H9 (cell line): ENCODE results near the gene HNMT. TPM values are rescaled to one million over a fixed set of nuclear protein-coding genes. Genes with fewer than 3 reads are reported as not detected.

ENCODE experiments used
- DNase-seq: peaks from one replicate; pipeline ENCODE4 v3.0.0-alpha.2; 2017
- H2AFZ ChIP-seq: one replicate; pipeline ENCODE4 v1.6.1; 2013; ENCODE audit warnings: mild to moderate bottlenecking, low read length, control low read depth, moderate library complexity
- H2AK5ac ChIP-seq: 2 replicates; pipeline ENCODE4 v1.6.1; 2013; ENCODE audit warnings: low read length, control low read depth, mixed read lengths; ENCODE audit not compliant: insufficient read length
- H2BK120ac ChIP-seq: one replicate; pipeline ENCODE4 v1.6.1; 2013; ENCODE audit warnings: low read depth, mild to moderate bottlenecking, low read length, control low read depth, inconsistent platforms; ENCODE audit not compliant: poor library complexity, severe bottlenecking
- H2BK12ac ChIP-seq: 2 replicates; pipeline ENCODE4 v1.6.1; 2013; ENCODE audit warnings: low read length, control low read depth, mixed read lengths, low read depth; ENCODE audit not compliant: insufficient read length
- H2BK15ac ChIP-seq: 2 replicates; pipeline ENCODE4 v1.6.1; 2013; ENCODE audit warnings: low read depth, low read length, control low read depth
- H2BK20ac ChIP-seq: one replicate; pipeline ENCODE4 v1.6.1; 2013; ENCODE audit warnings: low read depth, mild to moderate bottlenecking, low read length, control low read depth, inconsistent platforms; ENCODE audit not compliant: poor library complexity, severe bottlenecking
- H2BK5ac ChIP-seq: 2 replicates; pipeline ENCODE4 v1.6.1; 2013; ENCODE audit warnings: low read length, control low read depth, mixed read lengths; ENCODE audit not compliant: insufficient read length
- H3K14ac ChIP-seq: 2 replicates; pipeline ENCODE4 v1.6.1; 2013; ENCODE audit warnings: low read length, control low read depth; ENCODE audit not compliant: insufficient read depth
- H3K18ac ChIP-seq: 2 replicates; pipeline ENCODE4 v1.6.1; 2013; ENCODE audit warnings: low read depth, mild to moderate bottlenecking, mixed read lengths, low read length, control low read depth; ENCODE audit not compliant: insufficient read length
- H3K23ac ChIP-seq: 2 replicates; pipeline ENCODE4 v1.6.1; 2013; ENCODE audit warnings: low read length, control low read depth, mixed read lengths, low read depth; ENCODE audit not compliant: insufficient read length
- H3K23me2 ChIP-seq: 2 replicates; pipeline ENCODE4 v1.6.1; 2013; ENCODE audit warnings: low read depth, mild to moderate bottlenecking, mixed read lengths, low read length, control low read depth; ENCODE audit not compliant: insufficient read length, poor library complexity, severe bottlenecking
- H3K27ac ChIP-seq: 2 replicates; pipeline ENCODE4 v1.5.1; 2013; ENCODE audit warnings: low read length, control low read depth, mixed read lengths, low read depth; ENCODE audit not compliant: insufficient read length
- H3K27me3 ChIP-seq: 2 replicates; pipeline ENCODE4 v1.6.1; 2013; ENCODE audit warnings: low read length, control low read depth, inconsistent platforms; ENCODE audit not compliant: insufficient read depth
- H3K4ac ChIP-seq: 2 replicates; pipeline ENCODE4 v1.6.1; 2013; ENCODE audit warnings: low read depth, mild to moderate bottlenecking, control low read depth, inconsistent platforms, low read length, moderate library complexity
- H3K4me1 ChIP-seq: 2 replicates; pipeline ENCODE4 v1.6.1; 2013; ENCODE audit warnings: low read length, control low read depth, inconsistent platforms; ENCODE audit not compliant: insufficient read depth
- H3K4me2 ChIP-seq: 2 replicates; pipeline ENCODE4 v1.6.1; 2013; ENCODE audit warnings: low read length, control low read depth, mixed read lengths; ENCODE audit not compliant: insufficient read length, insufficient read depth
- H3K56ac ChIP-seq: 2 replicates; pipeline ENCODE4 v1.6.1; 2013; ENCODE audit warnings: low read depth, mild to moderate bottlenecking, mixed read lengths, low read length, control low read depth; ENCODE audit not compliant: insufficient read length
- H3K79me1 ChIP-seq: 2 replicates; pipeline ENCODE4 v1.6.1; 2013; ENCODE audit warnings: low read depth, mild to moderate bottlenecking, moderate library complexity, low read length, control low read depth, inconsistent platforms; ENCODE audit not compliant: insufficient read depth, poor library complexity, severe bottlenecking
- H3K79me2 ChIP-seq: 2 replicates; pipeline ENCODE4 v1.6.1; 2013; ENCODE audit warnings: low read length, control low read depth, inconsistent platforms; ENCODE audit not compliant: insufficient read depth
- H3K9ac ChIP-seq: 2 replicates; pipeline ENCODE4 v1.6.1; 2013; ENCODE audit warnings: low read length, control low read depth, mixed read lengths; ENCODE audit not compliant: insufficient read length; ENCODE audit errors: extremely low read depth
- H3K9me3 ChIP-seq: one replicate; pipeline ENCODE4 v1.6.1; 2013; ENCODE audit warnings: low read depth, low read length, inconsistent platforms; ENCODE audit not compliant: control insufficient read depth
- H3T11ph ChIP-seq: one replicate; pipeline ENCODE4 v1.6.1; 2013; ENCODE audit warnings: mild to moderate bottlenecking, low read length, control low read depth, inconsistent platforms
- H4K20me1 ChIP-seq: one replicate; pipeline ENCODE4 v1.6.1; 2013; ENCODE audit not compliant: control insufficient read depth, insufficient read length, insufficient read depth
- H4K5ac ChIP-seq: 2 replicates; pipeline ENCODE4 v1.6.1; 2013; ENCODE audit warnings: low read depth, mild to moderate bottlenecking, mixed read lengths, low read length, control low read depth; ENCODE audit not compliant: insufficient read length
- H4K8ac ChIP-seq: replicated peaks from 2 replicates; pipeline ENCODE4 v1.6.1; 2013; ENCODE audit warnings: low read length, control low read depth, mixed read lengths, low read depth; ENCODE audit not compliant: insufficient read length
- H4K91ac ChIP-seq: 2 replicates; pipeline ENCODE4 v1.6.1; 2013; ENCODE audit warnings: low read depth, mild to moderate bottlenecking, moderate library complexity, mixed read lengths, low read length, control low read depth; ENCODE audit not compliant: insufficient read length
- H3K27ac Mint-ChIP-seq, 3 experiments: 2 replicates in 2 of 3; 3 replicates in 1 of 3; pipeline ENCODE4 v1.8.0; 2020 to 2021; ENCODE audit warnings: mixed read lengths in 3 of 3, mild to moderate bottlenecking in 1 of 3, moderate library complexity in 1 of 3
- H3K27me3 Mint-ChIP-seq: 2 replicates; pipeline ENCODE4 v1.8.0; 2021; ENCODE audit warnings: low read depth, mild to moderate bottlenecking, moderate library complexity, mixed read lengths
- H3K36me3 Mint-ChIP-seq, 3 experiments: 2 replicates in 2 of 3; 3 replicates in 1 of 3; pipeline ENCODE4 v1.8.0; 2020 to 2021; ENCODE audit warnings: low read depth in 3 of 3, mixed read lengths in 3 of 3; ENCODE audit not compliant: insufficient read depth in 1 of 3
- H3K4me1 Mint-ChIP-seq, 2 experiments: 2 replicates each; pipeline ENCODE4 v1.8.0; 2020; ENCODE audit warnings: mixed read lengths in 2 of 2
- H3K4me3 Mint-ChIP-seq, 2 experiments: 2 replicates in 1 of 2; 3 replicates in 1 of 2; pipeline ENCODE4 v1.8.0; 2020 to 2021; ENCODE audit warnings: mild to moderate bottlenecking in 2 of 2, mixed read lengths in 2 of 2, moderate library complexity in 1 of 2
- H3K9me3 Mint-ChIP-seq, 2 experiments: 2 replicates in 1 of 2; 3 replicates in 1 of 2; pipeline ENCODE4 v1.8.0; 2020; ENCODE audit warnings: mild to moderate bottlenecking in 2 of 2, mixed read lengths in 2 of 2, moderate library complexity in 1 of 2
- CTCF ChIP-seq: fragments of 200-600 bp; sonication (generic); conservative IDR thresholded peaks from 3 replicates; pipeline ENCODE4 v1.8.0; 2021; ENCODE audit warnings: antibody characterized with exemption, mild to moderate bottlenecking
- WGBS: extraction: QIAGEN DNeasy Blood & Tissue Kit; methylation state at CpG from one replicate; pipeline ENCODE4 v1.1.7; 2013; ENCODE audit warnings: missing lambda C conversion rate, low lambda C conversion rate, mixed read lengths; ENCODE audit not compliant: insufficient read length; ENCODE audit errors: extremely low coverage; 5-methylcytosine and 5-hydroxymethylcytosine counted together
- total RNA-seq: library from RNA; stranded (reverse); gene quantifications from 2 replicates; pipeline ENCODE4 v1.2.1, GENCODE V29; 2021

Gene HNMT
- total RNA-seq, 1 experiment from 2014 or later: 1.3 TPM

GRCh38 chr2:138018866-138019688 is 54.8 kb downstream of the HNMT start:
- Histone ChIP-seq H3K14ac (no peak overlapping the region), H2BK120ac (no peak overlapping the region), H3K4me1 (no peaks in the 10 kb centered on the region), H2BK15ac (no peak overlapping the region), H3K56ac (no peak overlapping the region), H3K79me2 (no peaks in the 10 kb centered on the region), H4K91ac (no peak overlapping the region), H3K23ac (no peak overlapping the region), H4K20me1 (no peaks in the 10 kb centered on the region), H3K27me3 (no peaks in the 10 kb centered on the region), H3K9ac (no peak overlapping the region), H3K4me2 (no peak overlapping the region), H2BK12ac (no peak overlapping the region), H3K23me2 (no peaks in the 10 kb centered on the region), H4K5ac (no peak overlapping the region), H4K8ac (no peak overlapping the region), H3K18ac (no peak overlapping the region), H3K27ac (no peak overlapping the region), H3K79me1 (no peaks in the 10 kb centered on the region), H2AFZ (no peak overlapping the region), H3T11ph (no peak overlapping the region), H2BK5ac (no peak overlapping the region), H2AK5ac (no peak overlapping the region), H3K4ac (no peak overlapping the region), H2BK20ac (no peak overlapping the region), H3K9me3 (no peaks in the 10 kb centered on the region)
- no peak overlapping the region for H3K4me3 Mint-ChIP-seq
- no peak for TF ChIP-seq CTCF
- no peaks in the 10 kb centered on the region for H3K36me3 Mint-ChIP-seq
- no peaks in the 10 kb centered on the region for H3K27me3 Mint-ChIP-seq
- H3K9me3 Mint-ChIP-seq: no peaks in the 10 kb centered on the region
- peak overlapping the region in 1 of 3 experiments; percentile 69; a peak in 1 of 7 replicates for H3K27ac Mint-ChIP-seq
- WGBS: no CpG with 5 or more reads among the region's 3 CpGs
- no peak for DNase-seq
- H3K4me1 Mint-ChIP-seq: 0 out of 4 replicates have a peak, but pooled peaks cover under 1 to 4% of the 10 kb centered on the region in 2 experiments
